GM23248 (cell line): ENCODE measurements around the gene MAD2L1BP. TPM values are rescaled to one million over a fixed set of nuclear protein-coding genes. Genes with fewer than 3 reads are reported as not detected.

Experiments
- DNase-seq: peaks from one replicate; pipeline ENCODE4 v3.0.0-alpha.2; 2015
- H2AFZ ChIP-seq: fragments of 200-600 bp; sonication (generic); 2 replicates; pipeline ENCODE4 v1.6.1; 2016; ENCODE audit warnings: antibody characterized with exemption
- H3F3A ChIP-seq: fragments of 200-600 bp; sonication (generic); 2 replicates; pipeline ENCODE4 v1.6.1; 2016; ENCODE audit warnings: mild to moderate bottlenecking, antibody characterized with exemption, mixed run types; ENCODE audit not compliant: insufficient read depth
- H3K27ac ChIP-seq: fragments of 200-600 bp; sonication (generic); 2 replicates; pipeline ENCODE4 v1.5.1; 2016; ENCODE audit warnings: mild to moderate bottlenecking
- H3K27me3 ChIP-seq: fragments of 200-600 bp; sonication (generic); replicated peaks from 2 replicates; pipeline ENCODE4 v1.6.1; 2016; ENCODE audit warnings: mild to moderate bottlenecking; ENCODE audit not compliant: insufficient read depth
- H3K36me3 ChIP-seq: fragments of 200-600 bp; sonication (generic); 2 replicates; pipeline ENCODE4 v1.6.1; 2016; ENCODE audit warnings: low read depth, mild to moderate bottlenecking
- H3K4me1 ChIP-seq: fragments of 200-600 bp; sonication (generic); 2 replicates; pipeline ENCODE4 v1.6.1; 2016; ENCODE audit warnings: mild to moderate bottlenecking; ENCODE audit not compliant: insufficient read depth
- H3K4me2 ChIP-seq: fragments of 200-600 bp; sonication (generic); one replicate; pipeline ENCODE4 v1.6.1; 2016; ENCODE audit warnings: mild to moderate bottlenecking; ENCODE audit not compliant: unreplicated experiment
- H3K4me3 ChIP-seq: fragments of 200-600 bp; sonication (generic); 2 replicates; pipeline ENCODE4 v1.5.1; 2016; ENCODE audit warnings: mild to moderate bottlenecking
- H3K79me2 ChIP-seq: fragments of 200-600 bp; sonication (generic); 2 replicates; pipeline ENCODE4 v1.6.1; 2016; ENCODE audit warnings: mild to moderate bottlenecking; ENCODE audit not compliant: insufficient read depth
- H3K9ac ChIP-seq: fragments of 200-600 bp; sonication (generic); 2 replicates; pipeline ENCODE4 v1.6.1; 2016; ENCODE audit warnings: mild to moderate bottlenecking
- H3K9me2 ChIP-seq: fragments of 200-600 bp; sonication (generic); 2 replicates; pipeline ENCODE4 v1.6.1; 2016; ENCODE audit warnings: mixed run types, mild to moderate bottlenecking, moderate library complexity; ENCODE audit not compliant: insufficient read depth
- H3K9me3 ChIP-seq: fragments of 200-600 bp; sonication (generic); one replicate; pipeline ENCODE4 v1.6.1; 2017; ENCODE audit warnings: low read depth
- H4K20me1 ChIP-seq: fragments of 200-600 bp; sonication (generic); 2 replicates; pipeline ENCODE4 v1.6.0; 2016; ENCODE audit not compliant: insufficient read depth
- EZH2 ChIP-seq: fragments of 200-600 bp; sonication (generic); IDR thresholded peaks from 2 replicates; pipeline ENCODE4 v1.6.1; 2018; ENCODE audit warnings: antibody characterized with exemption, mild to moderate bottlenecking; ENCODE audit not compliant: insufficient read depth, poor library complexity, severe bottlenecking
- EZH2phosphoT487 ChIP-seq: fragments of 200-600 bp; sonication (generic); IDR thresholded peaks from 2 replicates; pipeline ENCODE4 v1.6.1; 2018; ENCODE audit warnings: antibody characterized with exemption, moderate library complexity, mild to moderate bottlenecking, low read depth; ENCODE audit not compliant: insufficient read depth
- WGBS, 2 experiments: methylation state at CpG; one replicate each; pipeline ENCODE4 v1.1.6; 2015 to 2017; ENCODE audit warnings: low lambda C conversion rate in 2 of 2, low coverage in 1 of 2; ENCODE audit errors: missing lambda C conversion rate in 2 of 2; 5-methylcytosine and 5-hydroxymethylcytosine counted together
- in situ Hi-C: fragments of 300-500 bp; cut with MboI; formaldehyde crosslinking; loops from 2 replicates; pipeline ENCODE4 v1.15.0; 2020
- polyA plus RNA-seq: library from polyadenylated mRNA; unstranded; fragments of >200 nt; fragmentation: Nextera tagmentation; extraction: Ambion mirVana; gene quantifications from 2 replicates; pipeline ENCODE4 v1.2.1, GENCODE V29; 2016
- total RNA-seq: library from RNA; depleted of rRNA; stranded (reverse); fragments of >200 nt; shearing (Covaris generic); gene quantifications from 2 replicates; pipeline ENCODE4 v1.2.3, GENCODE V29; 2014

Gene MAD2L1BP
- total and polyA plus RNA-seq, 2 experiments from 2014 or later, result 32.9 to 33.9 TPM

GRCh38 chr6:43616725-43617472, 18.7 kb upstream of the MAD2L1BP start:
- H3K9me2 ChIP-seq, result no peaks in the 10 kb centered on the region
- TF ChIP-seq EZH2 (no peak), EZH2phosphoT487 (no peak)
- no peak overlapping the region for H3K4me2 ChIP-seq
- no peak for DNase-seq
- H3K27me3 ChIP-seq, result no peaks in the 10 kb centered on the region
- no peak overlapping the region for H2AFZ ChIP-seq
- H4K20me1 ChIP-seq, result no peaks in the 10 kb centered on the region
- H3K4me3 ChIP-seq, result no peak overlapping the region
- no peak overlapping the region for H3K9ac ChIP-seq
- no peaks in the 10 kb centered on the region for H3K79me2 ChIP-seq
- no peak overlapping the region for H3K27ac ChIP-seq
- peaks cover 44% of the 10 kb centered on the region for H3K36me3 ChIP-seq
- WGBS, 2 experiments, result 96 to 99% methylated on average over 9 of the region's 9 CpGs
- H3F3A ChIP-seq, result peaks cover 44% of the 10 kb centered on the region
- in situ Hi-C loops, result no loop called here
- H3K4me1 ChIP-seq, result peaks cover 10% of the 10 kb centered on the region
- no peaks in the 10 kb centered on the region for H3K9me3 ChIP-seq

DNA sequence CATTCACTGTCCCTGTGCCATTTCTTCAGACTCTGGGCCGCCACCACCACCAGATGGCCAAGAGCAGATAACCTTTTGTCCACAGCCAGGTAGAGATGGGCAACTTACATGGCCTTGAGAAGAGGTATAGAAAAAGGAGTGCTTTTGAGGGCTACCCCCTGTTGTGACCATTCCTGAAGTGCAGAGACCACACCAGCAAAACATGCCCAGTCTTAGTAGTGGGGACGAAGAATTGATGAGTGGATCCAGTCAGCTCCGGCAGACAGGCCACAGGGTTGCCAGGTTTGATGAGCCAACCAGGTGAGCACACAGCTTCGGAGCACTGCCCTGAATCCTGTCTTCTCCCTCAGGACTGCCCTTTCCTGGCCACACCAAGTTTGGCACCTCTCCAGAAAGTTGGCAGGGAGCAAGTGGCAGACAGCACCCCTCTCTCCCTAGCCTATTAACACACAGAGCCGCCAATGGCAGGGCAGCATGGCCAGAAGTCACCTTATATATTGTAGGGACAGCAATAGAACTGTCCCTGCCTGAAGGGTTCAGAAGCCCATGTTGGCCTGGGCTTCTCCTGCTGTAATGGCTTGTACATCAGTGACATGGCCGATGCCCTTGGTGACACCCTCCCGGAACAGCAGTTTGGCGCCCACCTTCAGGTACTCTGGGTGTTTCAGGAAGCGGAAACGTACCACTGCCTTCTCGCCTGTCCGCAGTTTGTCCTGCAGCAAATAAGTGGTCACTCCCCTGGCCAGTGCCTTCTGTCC, 14.4 kb upstream of the MAD2L1BP start:
- no peak overlapping the region for H3K4me2 ChIP-seq
- no peaks in the 10 kb centered on the region for H3K9me3 ChIP-seq
- TF ChIP-seq EZH2, result no peak
- no peak for TF ChIP-seq EZH2phosphoT487
- no peak for DNase-seq
- peaks cover 28% of the 10 kb centered on the region for H3F3A ChIP-seq
- peaks cover under 1% of the 10 kb centered on the region; the same call in 1 of the 2 replicates for H3K4me1 ChIP-seq
- WGBS, 2 experiments, result 94 to 95% methylated on average over 12 of the region's 12 CpGs
- no peak overlapping the region for H3K9ac ChIP-seq
- peaks cover 43% of the 10 kb centered on the region for H3K79me2 ChIP-seq
- H2AFZ ChIP-seq, result no peak overlapping the region
- no peaks in the 10 kb centered on the region for H4K20me1 ChIP-seq
- peaks cover 58% of the 10 kb centered on the region for H3K36me3 ChIP-seq
- no peaks in the 10 kb centered on the region for H3K27me3 ChIP-seq
- H3K4me3 ChIP-seq, result no peak overlapping the region
- in situ Hi-C loops, result no loop called here
- H3K9me2 ChIP-seq, result no peaks in the 10 kb centered on the region
- no peak overlapping the region for H3K27ac ChIP-seq

GRCh38 chr6:43621836-43622180, 13.8 kb upstream of the MAD2L1BP start:
- Histone ChIP-seq H3K27ac (no peak overlapping the region), H3F3A (peaks cover 28% of the 10 kb centered on the region), H3K36me3 (peaks cover 60% of the 10 kb centered on the region), H3K9ac (no peak overlapping the region), H3K4me2 (no peak overlapping the region), H3K9me3 (no peaks in the 10 kb centered on the region), H4K20me1 (no peaks in the 10 kb centered on the region), H3K9me2 (no peaks in the 10 kb centered on the region), H2AFZ (no peak overlapping the region), H3K4me3 (no peak overlapping the region), H3K27me3 (no peaks in the 10 kb centered on the region), H3K4me1 (peaks cover 6% of the 10 kb centered on the region; the same call in 1 of the 2 replicates), H3K79me2 (peaks cover 48% of the 10 kb centered on the region)
- no peak for DNase-seq
- WGBS, 2 experiments, result 84 to 87% methylated on average over 10 of the region's 10 CpGs
- no peak for TF ChIP-seq EZH2
- TF ChIP-seq EZH2phosphoT487, result no peak
- in situ Hi-C loops, result no loop called here

- in situ Hi-C loops, result no loop called here
Measured at GRCh38 chr6:43622541-43622940, 13.1 kb upstream of the MAD2L1BP start.

More at GRCh38 chr6:43622541-43622940, 13.1 kb upstream of the MAD2L1BP start:
- Histone ChIP-seq H3F3A (peaks cover 28% of the 10 kb centered on the region), H3K4me1 (peaks cover 13% of the 10 kb centered on the region), H4K20me1 (no peaks in the 10 kb centered on the region), H3K36me3 (peaks cover 59% of the 10 kb centered on the region), H3K9me2 (no peaks in the 10 kb centered on the region), H3K27me3 (no peaks in the 10 kb centered on the region), H2AFZ (no peak overlapping the region), H3K27ac (no peak overlapping the region), H3K9me3 (no peaks in the 10 kb centered on the region), H3K79me2 (peaks cover 56% of the 10 kb centered on the region), H3K9ac (no peak overlapping the region), H3K4me2 (no peak overlapping the region), H3K4me3 (no peak overlapping the region)
- WGBS, 2 experiments, result 91 to 95% methylated on average over 10 of the region's 10 CpGs
- TF ChIP-seq EZH2, result no peak
- DNase-seq, result no peak
